Mesodermal cell (in vitro differentiated cells): ENCODE measurements around the gene GPR155.

Experiments
- H3K27ac ChIP-seq: 2 replicates; pipeline ENCODE4 v1.7.0; 2013; ENCODE audit warnings: mild to moderate bottlenecking, low read depth, low read length, moderate library complexity; ENCODE audit not compliant: severe bottlenecking
- H3K36me3 ChIP-seq: 2 replicates; pipeline ENCODE4 v1.7.1; 2013; ENCODE audit warnings: mild to moderate bottlenecking, low read length, moderate library complexity; ENCODE audit not compliant: control insufficient read depth, insufficient read depth
- H3K4me1 ChIP-seq: one replicate; pipeline ENCODE4 v1.7.1; 2013; ENCODE audit warnings: mild to moderate bottlenecking, low read length; ENCODE audit not compliant: insufficient read depth, control insufficient read depth, poor library complexity, severe bottlenecking
- H3K4me3 ChIP-seq: 2 replicates; pipeline ENCODE4 v1.7.0; 2013; ENCODE audit warnings: low read length, control low read depth, mild to moderate bottlenecking; ENCODE audit not compliant: insufficient read depth, poor library complexity, severe bottlenecking; ENCODE audit errors: extremely low read depth
- H3K9me3 ChIP-seq: 2 replicates; pipeline ENCODE4 v1.7.1; 2013; ENCODE audit warnings: mild to moderate bottlenecking, low read length, moderate library complexity; ENCODE audit not compliant: control insufficient read depth
- WGBS, 2 experiments: methylation state at CpG; one replicate each; pipeline ENCODE4 v1.1.5; 2013; ENCODE audit warnings: missing lambda C conversion rate in 2 of 2; ENCODE audit not compliant: insufficient coverage in 2 of 2; 5-methylcytosine and 5-hydroxymethylcytosine counted together

GPR155 gene

DNA sequence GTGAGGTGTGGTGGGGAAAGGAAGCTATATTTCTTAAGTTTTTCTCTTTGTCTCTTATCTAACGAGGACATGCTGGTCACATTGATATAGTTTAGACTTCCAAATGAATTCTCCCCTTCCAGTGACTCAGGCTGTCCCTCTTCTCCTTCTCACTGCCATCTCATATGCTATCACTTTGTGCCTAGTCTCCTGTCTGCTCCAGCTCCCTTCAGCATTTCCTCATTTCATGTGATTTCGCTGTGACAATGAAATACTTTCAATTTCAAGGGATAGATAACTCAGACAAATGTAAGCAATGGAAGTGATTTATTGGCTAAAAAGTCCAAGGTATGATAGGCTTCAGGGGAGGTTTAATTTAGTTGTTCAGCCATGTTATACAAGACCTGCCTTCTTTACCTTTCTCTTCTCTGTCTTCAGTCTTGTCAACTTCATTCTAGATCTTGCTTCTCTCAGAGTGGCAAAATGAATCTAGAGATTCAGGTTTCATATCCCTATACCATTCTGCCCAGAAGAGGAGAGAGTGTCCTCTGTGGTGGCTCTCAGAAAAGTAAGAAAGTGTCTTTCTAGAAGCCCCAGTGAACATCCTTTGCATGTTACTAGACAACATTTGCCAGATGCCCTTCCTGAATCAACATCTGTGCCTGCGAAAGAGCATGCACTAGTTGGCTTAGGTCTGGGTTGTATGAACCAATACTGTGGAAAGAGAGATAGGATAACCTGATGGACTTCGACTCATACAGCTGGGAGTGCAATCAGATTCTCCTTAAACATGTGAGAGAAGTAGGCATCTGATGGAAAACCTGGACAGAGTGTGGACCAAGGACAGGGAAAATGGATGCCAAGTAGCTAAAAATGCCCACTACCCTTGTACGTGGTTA is 29.9 kb upstream of the GPR155 start:
- Histone ChIP-seq H3K36me3 (no peaks in the 10 kb centered on the region), H3K9me3 (peaks cover 8% of the 10 kb centered on the region), H3K27ac (no peak overlapping the region), H3K4me1 (no peaks in the 10 kb centered on the region), H3K4me3 (no peak overlapping the region)
- 79 to 88% methylated on average over 3 of the region's 5 CpGs for WGBS, 2 experiments

GRCh38 chr2:174512345-174512744 is 25.5 kb upstream of the GPR155 start:
- Histone ChIP-seq H3K4me1 (no peaks in the 10 kb centered on the region), H3K9me3 (peaks cover 33% of the 10 kb centered on the region), H3K27ac (no peak overlapping the region), H3K4me3 (no peak overlapping the region), H3K36me3 (no peaks in the 10 kb centered on the region)
- WGBS, 2 experiments: 100% methylated on average over 2 of the region's 3 CpGs; no CpG with 5 or more reads in 1 of the 2 experiments

GRCh38 chr2:174511580-174512260 is 24.9 kb upstream of the GPR155 start:
- H3K4me3 ChIP-seq: no peak overlapping the region
- 92 to 100% methylated on average over 2 of the region's 5 CpGs for WGBS, 2 experiments
- no peaks in the 10 kb centered on the region for H3K4me1 ChIP-seq
- no peak overlapping the region for H3K27ac ChIP-seq
- no peaks in the 10 kb centered on the region for H3K36me3 ChIP-seq
- peaks cover 38% of the 10 kb centered on the region for H3K9me3 ChIP-seq

GRCh38 chr2:174510583-174511189 is 23.9 kb upstream of the GPR155 start:
- Histone ChIP-seq H3K36me3 (no peaks in the 10 kb centered on the region), H3K9me3 (peaks cover 38% of the 10 kb centered on the region), H3K27ac (no peak overlapping the region), H3K4me1 (no peaks in the 10 kb centered on the region), H3K4me3 (no peak overlapping the region)
- WGBS, 2 experiments: 35 to 50% methylated on average over 1 to 2 of the region's 2 CpGs

- Histone ChIP-seq H3K4me1 (no peaks in the 10 kb centered on the region), H3K27ac (no peak overlapping the region), H3K9me3 (peaks cover 14% of the 10 kb centered on the region), H3K36me3 (no peaks in the 10 kb centered on the region), H3K4me3 (no peak overlapping the region)
- 89 to 98% methylated on average over 2 to 3 of the region's 3 CpGs for WGBS, 2 experiments
Observed at GRCh38 chr2:174503161-174503809, 16.5 kb upstream of the GPR155 start.

- no peaks in the 10 kb centered on the region for H3K36me3 ChIP-seq
- 78 to 83% methylated on average over 1 to 2 of the region's 5 CpGs for WGBS, 2 experiments
Observed at GRCh38 chr2:174499371-174499770, 12.5 kb upstream of the GPR155 start.

DNA sequence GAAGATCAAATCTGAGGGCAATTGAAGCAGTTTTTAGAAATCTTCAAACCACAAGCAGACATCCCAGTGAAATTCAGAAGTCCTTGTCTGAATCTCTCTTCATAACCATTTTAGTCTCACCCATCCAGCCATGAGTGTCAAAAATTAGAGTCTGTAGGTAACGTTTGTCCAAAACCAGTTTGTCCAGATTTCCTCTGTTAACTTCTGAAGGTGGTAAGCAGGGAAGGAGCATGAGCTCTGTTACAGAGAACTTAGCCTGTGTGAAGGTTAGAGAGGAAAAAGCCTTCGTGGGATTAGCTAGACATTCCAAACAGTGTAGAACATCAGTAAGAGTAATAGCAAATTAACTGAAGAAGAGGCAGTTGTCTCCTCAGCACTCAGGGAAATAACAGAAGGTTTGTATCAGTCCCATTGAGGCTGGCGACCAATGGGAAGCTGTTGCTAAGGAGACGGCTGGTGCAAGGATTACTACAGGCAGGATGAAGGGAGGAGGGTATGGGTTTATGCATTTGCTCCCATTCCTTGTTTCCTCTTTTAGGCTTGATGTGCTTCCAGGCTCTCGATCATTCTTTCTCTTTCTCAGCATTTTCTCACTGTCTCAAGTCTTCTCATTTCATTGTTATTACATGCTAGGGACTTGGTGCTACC is 8.7 kb upstream of the GPR155 start:
- no peak overlapping the region for H3K4me3 ChIP-seq
- H3K36me3 ChIP-seq: no peaks in the 10 kb centered on the region
- WGBS, 2 experiments: 57 to 88% methylated on average over 1 to 5 of the region's 5 CpGs
- H3K9me3 ChIP-seq: no peaks in the 10 kb centered on the region
- no peaks in the 10 kb centered on the region for H3K4me1 ChIP-seq
- H3K27ac ChIP-seq: no peak overlapping the region

More at GRCh38 chr2:174499371-174499770, 12.5 kb upstream of the GPR155 start:
- Histone ChIP-seq H3K27ac (no peak overlapping the region), H3K4me1 (no peaks in the 10 kb centered on the region), H3K9me3 (no peaks in the 10 kb centered on the region), H3K4me3 (no peak overlapping the region)

- Histone ChIP-seq H3K36me3 (no peaks in the 10 kb centered on the region), H3K9me3 (no peaks in the 10 kb centered on the region), H3K27ac (no peak overlapping the region), H3K4me1 (no peaks in the 10 kb centered on the region), H3K4me3 (no peak overlapping the region)
- 75% methylated on average over 3 of the region's 11 CpGs; no CpG with 5 or more reads in 1 of the 2 experiments for WGBS, 2 experiments
Observed at GRCh38 chr2:174493549-174494331, 6.9 kb upstream of the GPR155 start.

DNA sequence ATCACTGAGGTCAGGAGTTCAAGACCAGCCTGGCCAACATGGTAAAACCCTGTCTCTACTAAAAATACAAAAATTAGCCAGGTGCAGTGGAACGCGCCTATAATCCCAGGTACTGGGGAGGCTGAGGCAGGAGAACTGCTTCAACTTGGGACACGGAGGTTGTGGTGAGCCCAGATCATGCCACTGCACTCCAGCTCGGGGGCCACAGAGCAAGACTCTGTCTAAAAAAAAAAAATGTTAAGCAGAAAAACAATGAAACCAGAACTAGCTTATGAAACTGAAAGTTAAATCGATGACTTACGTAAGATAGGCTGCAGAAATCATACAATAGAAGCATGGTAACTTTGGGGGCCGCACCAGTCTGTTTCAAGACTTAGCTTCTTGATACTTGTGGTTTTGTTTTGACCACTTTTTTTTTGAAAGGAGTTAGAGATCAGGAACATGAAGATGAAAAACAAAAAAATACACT is 6.2 kb upstream of the GPR155 start:
- 96 to 97% methylated on average over 6 of the region's 7 CpGs for whole genome bisulfite sequencing, 2 experiments
- Histone ChIP-seq H3K9me3 (no peaks in the 10 kb centered on the region), H3K36me3 (no peaks in the 10 kb centered on the region), H3K4me3 (no peak overlapping the region), H3K4me1 (no peaks in the 10 kb centered on the region), H3K27ac (no peak overlapping the region)
